ENCODE results near the gene JAKMIP3.
A peak's percentile ranks its signal among the peaks of the same experiment; 100 is the strongest.

Gene JAKMIP3

GRCh38 chr10:132098539-132099388 is 33.0 kb downstream of the JAKMIP3 start:
- no peak for TF ChIP-seq CTCF (IDR thresholded peaks at IDR 0.05; ENCODE audit: low read depth, low read length)
- DNase-seq = no peak
- Histone ChIP-seq H3K27me3 (ENCODE audit: insufficient read depth, low read depth, severe bottlenecking) (no peaks in the 10 kb centered on the region), H3K27ac (no peak overlapping the region), H3K4me3 (ENCODE audit: low read depth, low read length) (no peak overlapping the region), H3K36me3 (no peaks in the 10 kb centered on the region), H3K9me3 (ENCODE audit: severe bottlenecking) (no peaks in the 10 kb centered on the region)

- Histone ChIP-seq H3K36me3 (no peaks in the 10 kb centered on the region), H3K4me3 (ENCODE audit: low read depth, low read length) (no peak overlapping the region), H3K27ac (no peak overlapping the region), H3K9me3 (ENCODE audit: severe bottlenecking) (no peaks in the 10 kb centered on the region), H3K27me3 (ENCODE audit: insufficient read depth, low read depth, severe bottlenecking) (no peaks in the 10 kb centered on the region)
- DNase-seq = no peak
- no peak for TF ChIP-seq CTCF (IDR thresholded peaks at IDR 0.05; ENCODE audit: low read depth, low read length)
Observed at GRCh38 chr10:132099389-132100090, 33.8 kb downstream of the JAKMIP3 start.

GRCh38 chr10:132100091-132100481 is 34.3 kb downstream of the JAKMIP3 start:
- DNase-seq = no peak
- Histone ChIP-seq H3K27me3 (ENCODE audit: insufficient read depth, low read depth, severe bottlenecking) (no peaks in the 10 kb centered on the region), H3K9me3 (ENCODE audit: severe bottlenecking) (no peaks in the 10 kb centered on the region), H3K4me3 (ENCODE audit: low read depth, low read length) (no peak overlapping the region), H3K36me3 (no peaks in the 10 kb centered on the region), H3K27ac (no peak overlapping the region)
- TF ChIP-seq CTCF (IDR thresholded peaks at IDR 0.05; ENCODE audit: low read depth, low read length) = no peak

GRCh38 chr10:132100556-132101349 is 35.0 kb downstream of the JAKMIP3 start:
- no peaks in the 10 kb centered on the region for H3K27me3 ChIP-seq (ENCODE audit: insufficient read depth, low read depth, severe bottlenecking)
- H3K9me3 ChIP-seq (ENCODE audit: severe bottlenecking) = no peaks in the 10 kb centered on the region
- H3K36me3 ChIP-seq = no peaks in the 10 kb centered on the region
- no peak for DNase-seq
- no peak overlapping the region for H3K4me3 ChIP-seq (ENCODE audit: low read depth, low read length)
- no peak for TF ChIP-seq CTCF (IDR thresholded peaks at IDR 0.05; ENCODE audit: low read depth, low read length)
- H3K27ac ChIP-seq = no peak overlapping the region

GRCh38 chr10:132101529-132101928 is 35.8 kb downstream of the JAKMIP3 start:
- H3K36me3 ChIP-seq = no peaks in the 10 kb centered on the region
- peak; percentile 79 for TF ChIP-seq CTCF (IDR thresholded peaks at IDR 0.05; ENCODE audit: low read depth, low read length)
- H3K9me3 ChIP-seq (ENCODE audit: severe bottlenecking) = no peaks in the 10 kb centered on the region
- no peak overlapping the region for H3K4me3 ChIP-seq (ENCODE audit: low read depth, low read length)
- no peak overlapping the region for H3K27ac ChIP-seq
- no peaks in the 10 kb centered on the region for H3K27me3 ChIP-seq (ENCODE audit: insufficient read depth, low read depth, severe bottlenecking)
- peak; percentile 51 for DNase-seq
